ENCODE results near the gene NT5M.

NT5M gene

GRCh38 chr17:17326275-17326875 is 23.2 kb downstream of the NT5M start:
- DNase-seq (ENCODE audit: low read depth, low spot score), result no peak
- CTCF ChIA-PET, result interaction anchor here (1.3 kb wide), 1 partner anchor 11 kb away, joined by 3 read pairs; no protein-coding TSS in a partner anchor

GRCh38 chr17:17328251-17328650 is 25.1 kb downstream of the NT5M start:
- no peak for DNase-seq (ENCODE audit: low read depth, low spot score)
- no peak overlapping the region for H3K4me3 ChIP-seq (ENCODE audit: low read depth, low read length)
- ChIA-PET CTCF (no interaction called here), POLR2A (no interaction called here)
- TF ChIP-seq CTCF (IDR thresholded peaks at IDR 0.05; ENCODE audit: insufficient read depth, low read length, missing control alignments), result no peak

More at GRCh38 chr17:17326275-17326875, 23.2 kb downstream of the NT5M start:
- TF ChIP-seq CTCF (IDR thresholded peaks at IDR 0.05; ENCODE audit: insufficient read depth, low read length, missing control alignments), result no peak
- POLR2A ChIA-PET, result no interaction called here
- no peak overlapping the region for H3K4me3 ChIP-seq (ENCODE audit: low read depth, low read length)

- no peak overlapping the region for H3K4me3 ChIP-seq (ENCODE audit: low read depth, low read length)
- DNase-seq (ENCODE audit: low read depth, low spot score), result no peak
- ChIA-PET CTCF (interaction anchor here (1.2 to 4.4 kb wide), 3 partner anchors 10 to 300 kb away, joined by 3 to 33 read pairs (median 3); no protein-coding TSS in a partner anchor), POLR2A (no interaction called here)
- TF ChIP-seq CTCF (IDR thresholded peaks at IDR 0.05; ENCODE audit: insufficient read depth, low read length, missing control alignments), result no peak
Measured at GRCh38 chr17:17341452-17341851, 38.3 kb downstream of the NT5M start.

DNA sequence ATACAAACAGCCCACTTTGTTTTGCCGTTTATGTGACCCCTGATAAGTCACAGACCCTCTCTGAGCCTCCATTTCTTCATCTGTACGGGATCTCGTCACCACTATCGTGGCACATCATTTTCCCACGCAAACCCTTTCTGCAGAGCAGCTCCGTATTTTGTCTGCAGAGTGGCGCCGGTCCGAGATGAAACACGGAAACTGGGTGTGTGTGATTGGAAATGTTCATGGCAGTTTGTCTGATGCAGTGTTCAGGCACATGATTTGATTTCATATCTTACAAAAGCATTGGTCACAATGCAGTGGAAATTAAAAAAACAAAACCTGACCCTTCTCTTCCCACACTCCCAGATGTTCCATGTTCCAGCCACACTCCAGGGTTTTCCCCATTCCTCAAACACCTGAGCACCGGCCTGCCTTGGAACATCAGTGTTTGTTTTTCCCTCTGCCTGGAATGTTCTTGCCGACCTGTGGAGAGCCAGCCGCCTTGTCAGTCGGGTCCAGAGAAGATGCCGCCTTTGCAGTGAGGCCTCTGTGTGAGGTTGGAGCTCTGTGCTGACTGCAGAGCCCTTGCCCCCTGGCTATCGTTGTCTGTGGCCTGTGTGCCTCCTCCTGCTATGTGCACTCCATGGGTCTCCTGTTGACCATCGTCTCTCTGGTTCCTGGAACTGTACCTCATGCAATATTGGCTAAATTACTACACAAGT is 39.2 kb downstream of the NT5M start:
- ChIA-PET POLR2A (no interaction called here), CTCF (interaction anchor here (1.4 to 4.4 kb wide), 2 partner anchors 9 to 13 kb away, joined by 3 to 33 read pairs; no protein-coding TSS in a partner anchor)
- DNase-seq (ENCODE audit: low read depth, low spot score), result no peak
- no peak for TF ChIP-seq CTCF (IDR thresholded peaks at IDR 0.05; ENCODE audit: insufficient read depth, low read length, missing control alignments)
- H3K4me3 ChIP-seq (ENCODE audit: low read depth, low read length), result no peak overlapping the region

GRCh38 chr17:17343160-17343735 is 40.1 kb downstream of the NT5M start:
- ChIA-PET POLR2A (no interaction called here), CTCF (interaction anchor here (1.7 to 4.4 kb wide), 2 partner anchors 12 to 36 kb away, joined by 3 to 33 read pairs; no protein-coding TSS in a partner anchor)
- TF ChIP-seq CTCF (IDR thresholded peaks at IDR 0.05; ENCODE audit: insufficient read depth, low read length, missing control alignments), result no peak
- H3K4me3 ChIP-seq (ENCODE audit: low read depth, low read length), result no peak overlapping the region
- DNase-seq (ENCODE audit: low read depth, low spot score), result no peak

DNA sequence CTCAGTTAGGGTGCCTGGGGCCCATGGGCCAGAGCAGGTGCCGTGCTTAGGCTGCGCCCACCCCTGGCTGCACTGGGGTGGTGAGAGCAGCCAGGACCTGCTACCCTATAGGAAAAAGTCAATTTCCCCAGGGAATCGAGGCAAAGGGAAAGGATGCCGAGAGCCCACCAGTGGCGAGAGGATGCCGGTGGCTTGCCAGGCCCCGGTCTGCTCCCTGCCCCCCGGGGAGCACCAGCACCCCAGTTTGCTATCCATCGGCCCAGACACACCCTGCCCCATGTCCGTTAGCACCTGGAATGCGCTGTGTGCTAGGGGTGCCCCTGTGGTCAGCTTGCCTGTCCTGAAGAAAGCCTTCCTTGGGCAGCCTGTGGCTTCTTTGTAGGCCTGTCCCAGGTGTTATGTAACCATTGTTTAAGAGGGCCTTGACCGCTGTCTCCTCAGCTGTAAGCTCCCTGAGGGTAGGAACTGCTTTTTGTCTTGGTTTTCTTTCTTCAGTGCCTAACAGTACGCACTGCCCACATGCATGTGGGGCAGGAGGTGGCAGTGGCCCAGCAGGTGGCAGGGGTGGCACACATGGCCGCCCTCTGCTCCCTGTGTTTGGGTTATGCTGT is 40.8 kb downstream of the NT5M start:
- no peak for TF ChIP-seq CTCF (IDR thresholded peaks at IDR 0.05; ENCODE audit: insufficient read depth, low read length, missing control alignments)
- CTCF ChIA-PET, result interaction anchor here (1.7 to 4.4 kb wide), 2 partner anchors 11 to 37 kb away, joined by 3 to 33 read pairs; no protein-coding TSS in a partner anchor
- no peak for DNase-seq (ENCODE audit: low read depth, low spot score)
- no peak overlapping the region for H3K4me3 ChIP-seq (ENCODE audit: low read depth, low read length)
- POLR2A ChIA-PET, result no interaction called here

Measured in AG04449 (cell line).